HG03432 (cell line): Measurements from ENCODE around the gene SANBR.
"Not testable (repeated sequence)": the region's sequence is repeated elsewhere in the genome, so short reads cannot be mapped to it uniquely, and the experiment has no call there.

Experiments
- ATAC-seq: cut with Tn5 transposase; IDR thresholded peaks from one replicate; pipeline ENCODE4 v1.9.1; 2021; ENCODE audit warnings: mild to moderate bottlenecking, moderate library complexity; ENCODE audit not compliant: unreplicated experiment

SANBR gene

DNA sequence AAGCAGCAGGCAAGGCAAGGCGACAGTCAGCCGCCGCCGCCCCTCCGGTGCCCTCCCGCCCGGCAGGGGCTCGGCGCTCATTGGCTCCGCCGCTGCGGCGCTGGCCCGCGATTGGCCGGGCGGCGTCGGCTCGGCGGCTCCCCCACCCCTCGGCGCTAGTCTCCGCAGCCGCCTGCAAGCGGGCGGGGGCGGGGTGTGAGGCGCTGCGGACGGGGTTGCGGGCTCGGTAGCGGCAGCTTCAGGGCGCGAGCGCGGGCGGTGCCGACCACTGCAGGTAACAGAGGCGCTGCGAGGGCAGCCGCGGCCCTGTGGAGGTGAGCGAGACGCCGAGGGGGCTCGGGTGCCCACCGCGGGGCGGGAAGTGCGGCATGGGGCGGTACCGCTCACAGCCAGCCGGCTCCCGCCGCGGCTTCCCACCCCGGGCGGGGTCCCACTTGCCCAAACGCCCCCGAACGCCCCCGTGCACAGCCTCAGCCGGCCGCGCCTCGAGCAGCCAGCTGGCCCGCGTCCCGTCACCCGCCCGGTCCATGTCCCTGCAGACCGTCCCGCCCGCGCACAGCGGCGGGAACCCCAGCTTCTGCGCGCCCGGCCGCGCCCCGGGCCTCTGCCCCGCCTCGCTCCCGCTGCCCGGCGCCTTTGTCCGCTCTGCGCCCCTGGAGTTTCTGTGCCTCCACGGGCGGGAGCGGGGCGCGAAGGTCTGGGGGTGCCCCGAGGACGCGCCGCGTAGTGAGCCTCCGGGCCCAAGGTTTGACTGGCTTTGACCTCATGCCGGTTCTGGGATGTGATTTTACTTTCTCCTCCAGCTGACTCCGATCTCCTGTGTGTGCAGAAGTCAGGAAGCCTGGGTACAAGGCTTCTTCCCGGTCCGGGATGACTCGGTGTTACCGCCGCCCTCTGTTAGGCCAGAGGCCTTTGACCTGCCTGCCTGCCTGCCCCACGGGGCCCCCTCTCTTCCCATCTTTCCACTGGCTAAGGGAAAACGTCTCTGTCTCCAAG, at the start of gene SANBR:
SANBR (plus strand) TSS at position 158 of the 996 bp plus-strand sequence. CDS start 4,480 bp downstream, outside the sequence.
- peak; percentile 98 for ATAC-seq

DNA sequence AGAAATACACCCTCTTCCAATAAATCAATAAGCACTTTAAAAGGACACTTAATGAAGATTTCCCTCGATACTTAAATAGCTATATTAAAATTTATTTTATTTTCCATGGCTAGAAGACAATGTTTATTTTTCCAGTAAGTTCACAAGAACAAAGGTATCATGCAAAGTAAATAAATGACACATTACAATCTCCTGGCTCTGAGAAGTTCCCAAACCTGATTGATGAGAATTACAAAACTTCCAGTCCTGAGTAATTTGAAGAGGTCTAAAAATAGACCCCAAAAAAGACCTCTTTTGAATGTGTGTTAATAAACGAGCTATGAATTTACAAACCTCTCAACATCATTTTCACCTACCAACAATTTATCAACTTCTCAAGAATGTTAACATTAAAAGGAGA, 49.7 kb upstream of the SANBR start:
- ATAC-seq = no peak

GRCh38 chr2:61016392-61017002, 49.2 kb upstream of the SANBR start:
- no peak for ATAC-seq

DNA sequence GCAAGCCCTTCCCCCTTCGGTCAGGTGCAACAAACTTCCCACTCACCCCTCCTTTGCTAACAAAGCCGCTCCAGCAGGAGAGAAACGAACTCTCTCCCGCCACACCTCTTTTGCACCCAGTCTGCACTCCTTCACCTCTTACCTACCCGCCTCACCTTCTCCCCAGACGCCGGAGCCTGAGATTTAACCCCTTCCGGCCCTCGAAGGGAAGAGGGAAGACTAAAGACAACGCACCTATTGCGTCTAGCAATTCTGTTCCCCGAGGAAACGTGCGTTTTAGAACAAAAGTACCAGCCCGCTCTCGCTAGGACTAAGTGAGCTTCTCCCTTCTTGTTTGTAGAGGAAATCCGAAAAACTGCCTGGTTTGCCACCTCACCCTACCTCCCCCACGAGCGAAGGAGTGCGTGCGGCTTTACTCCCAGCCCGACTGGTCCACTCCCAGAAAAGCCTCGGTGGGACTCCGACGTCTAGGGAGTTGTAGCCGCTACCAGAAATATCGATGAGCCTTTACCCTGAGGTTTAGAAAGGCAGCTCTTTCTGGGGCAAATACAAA, 48.6 kb upstream of the SANBR start:
- peak; percentile 70 for ATAC-seq

- peak; percentile 88 for ATAC-seq
Observed at GRCh38 chr2:61017556-61018317, 47.9 kb upstream of the SANBR start, which contains the start of the genes PEX13 and PUS10. TSS of gene PEX13 (plus strand) at chr2:61017720. CDS start at chr2:61017760, 40 bp downstream. TSS of gene PUS10 (minus strand) at chr2:61018255. CDS start at chr2:61011890, 6,365 bp downstream.

GRCh38 chr2:61018318-61018755, 47.3 kb upstream of the SANBR start:
- no peak for ATAC-seq

GRCh38 chr2:61018798-61019197, 46.9 kb upstream of the SANBR start:
- ATAC-seq = no peak

- ATAC-seq = no peak
Observed at GRCh38 chr2:61021228-61021660, 44.4 kb upstream of the SANBR start.

DNA sequence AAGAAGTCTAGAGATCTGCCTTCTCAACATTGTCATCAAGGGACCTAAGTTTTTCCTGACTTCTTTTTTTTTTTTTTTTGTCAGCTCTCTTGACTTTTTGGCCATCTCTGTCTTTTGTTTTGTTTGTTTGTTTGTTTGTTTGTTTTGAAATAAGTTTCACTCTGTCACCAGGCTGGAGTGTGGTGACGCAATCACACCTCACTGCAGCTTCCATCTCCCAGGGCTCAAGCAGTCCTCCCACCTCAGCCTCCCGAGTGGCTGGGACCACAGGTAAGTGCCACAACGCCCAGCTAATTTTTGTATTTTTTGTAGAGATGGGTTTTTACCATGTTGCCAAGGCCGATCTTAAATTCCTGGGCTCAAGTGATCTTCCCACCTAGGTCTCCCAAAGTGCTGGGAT, 42.0 kb upstream of the SANBR start:
- no peak for ATAC-seq

DNA sequence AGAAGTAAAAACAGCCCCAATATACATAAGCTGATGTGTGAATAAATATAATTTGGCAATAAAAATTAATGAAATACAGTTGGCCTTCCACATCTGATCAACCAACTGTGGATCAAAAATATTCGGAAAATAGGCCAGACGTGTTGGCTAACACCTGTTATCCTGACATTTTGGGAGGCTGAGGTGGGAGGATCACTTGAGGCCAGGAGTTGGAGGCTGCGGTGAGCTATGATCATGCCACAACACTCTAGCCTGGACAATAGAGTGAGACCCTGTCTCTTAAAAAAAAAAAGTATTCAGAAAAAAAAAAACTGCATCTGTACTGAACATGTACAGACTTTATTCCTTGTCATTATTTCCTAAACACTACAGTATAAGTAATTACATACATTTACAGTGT, 36.1 kb upstream of the SANBR start:
- ATAC-seq = no peak

GRCh38 chr2:61034592-61034991, 31.1 kb upstream of the SANBR start:
- ATAC-seq = not testable (repeated sequence)

GRCh38 chr2:61036643-61037042, 29.0 kb upstream of the SANBR start:
- ATAC-seq = not testable (repeated sequence)

GRCh38 chr2:61042807-61043206, 22.9 kb upstream of the SANBR start:
- ATAC-seq = no peak

GRCh38 chr2:61044636-61045035, 21.0 kb upstream of the SANBR start:
- ATAC-seq = peak; percentile 46

DNA sequence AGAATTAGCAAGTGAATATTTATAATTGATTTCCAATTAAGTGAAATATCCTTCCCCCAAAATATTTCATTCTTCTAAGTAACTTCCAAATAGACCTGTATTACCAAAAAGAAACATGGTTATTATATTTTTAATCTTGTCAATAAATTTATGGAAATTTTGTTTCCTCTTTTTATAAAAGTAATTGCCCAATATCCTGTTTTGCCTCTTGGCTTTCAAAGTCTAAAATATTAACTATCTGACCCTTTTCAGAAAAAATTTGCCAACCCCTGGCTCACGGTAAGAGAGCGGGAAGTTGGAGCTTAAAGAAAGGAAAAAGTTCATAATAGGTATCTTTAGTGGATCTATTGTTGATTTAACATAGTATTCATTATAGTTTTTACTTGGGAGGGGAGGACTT, 20.4 kb upstream of the SANBR start:
- no peak for ATAC-seq

- no peak for ATAC-seq
Observed at GRCh38 chr2:61045999-61046398, 19.7 kb upstream of the SANBR start.

GRCh38 chr2:61055557-61055956, 10.1 kb upstream of the SANBR start:
- no peak for ATAC-seq

GRCh38 chr2:61057562-61057961, 8.1 kb upstream of the SANBR start:
- ATAC-seq = no peak

GRCh38 chr2:61059382-61059781, 6.3 kb upstream of the SANBR start:
- no peak for ATAC-seq

GRCh38 chr2:61074100-61074499, 8.4 kb downstream of the SANBR start:
- ATAC-seq = no peak

DNA sequence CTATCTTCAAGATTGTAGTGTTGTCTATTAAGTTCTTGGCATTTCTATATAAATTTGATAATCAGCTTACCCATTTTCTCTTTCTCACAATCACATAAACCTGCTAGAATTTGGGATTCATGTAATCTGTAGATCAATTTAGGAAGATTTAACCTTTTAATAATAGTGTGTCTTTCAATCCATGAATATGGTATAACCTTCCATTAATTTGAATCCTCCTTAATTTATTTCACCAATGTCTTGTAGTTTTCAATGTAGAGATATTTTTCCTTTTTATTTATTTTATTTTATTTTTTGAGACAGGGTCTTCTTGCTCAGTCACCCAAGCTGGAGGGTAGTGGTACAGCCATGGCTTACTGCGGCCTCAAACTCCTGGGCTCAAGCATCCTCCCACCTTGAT, 20.2 kb downstream of the SANBR start:
- ATAC-seq = no peak
